HepG2 (cell line): ENCODE measurements around the gene RARG. TPM values are rescaled to one million over a fixed set of nuclear protein-coding genes. Genes with fewer than 3 reads are reported as not detected.

Experiments used
- ATAC-seq: fragments of 200-7000 bp; cut with Tn5 transposase; 3 replicates; pipeline ENCODE4 v1.9.1; 2020; ENCODE audit warnings: mild to moderate bottlenecking, moderate library complexity
- BruUV-seq: library from RNA; stranded (reverse); fragments of 400-500 nt; replicated peaks from 2 replicates; lab custom pipeline; 2021; lab: Mats Ljungman, UMichigan
- CTCF ChIA-PET: fragments of 300-600 bp; formaldehyde crosslinking; extraction: SDS; loops from one replicate; lab custom pipeline; 2021; ENCODE audit warnings: low total read pairs, inconsistent platforms, low intra/inter-chr PET ratio; lab: Yijun Ruan, JAX
- POLR2A ChIA-PET: fragments of 350-600 bp; sonication (Branson Sonifier 250); formaldehyde crosslinking; loops from one replicate; lab custom pipeline; 2020; ENCODE audit warnings: antibody characterized with exemption, inconsistent platforms; lab: Yijun Ruan, JAX
- DNase-seq: peaks from one replicate; pipeline ENCODE4 v3.0.0-alpha.2; 2015; ENCODE audit warnings: low spot score
- FAIRE-seq: peaks from 3 replicates; lab custom pipeline; 2011; peaks lifted over from hg19 to GRCh38; lab: Jason Lieb, UNC
- H2AFZ ChIP-seq: one replicate; pipeline ENCODE4 v1.6.1; 2011; ENCODE audit warnings: low read length, inconsistent platforms
- H3K27ac ChIP-seq: fragments of 300-600 bp; 3 replicates; pipeline ENCODE4 v1.8.0; 2011; ENCODE audit warnings: mixed run types, mild to moderate bottlenecking, mixed read lengths, low read length, inconsistent platforms; ENCODE audit not compliant: insufficient read depth; ENCODE audit errors: extremely low read length
- H3K27me3 ChIP-seq, 2 experiments: fragments of 200-600 bp in 1 of 2; 2 replicates in 1 of 2; 3 replicates in 1 of 2; pipeline versions ENCODE4 v1.6.0 to v1.8.0; 2011; ENCODE audit warnings: low read length in 2 of 2, mild to moderate bottlenecking in 2 of 2, moderate library complexity in 2 of 2, inconsistent platforms in 1 of 2; ENCODE audit not compliant: insufficient read depth in 2 of 2, control insufficient read depth in 1 of 2
- H3K36me3 ChIP-seq, 2 experiments: fragments of 200-600 bp in 1 of 2; replicated peaks in 1 of 2; 2 replicates in 1 of 2; 3 replicates in 1 of 2; pipeline versions ENCODE4 v1.5.1 to v1.8.0; 2011; ENCODE audit warnings: low read length in 2 of 2, inconsistent platforms in 1 of 2; ENCODE audit not compliant: insufficient read depth in 2 of 2, control insufficient read depth in 1 of 2
- H3K4me1 ChIP-seq: 2 replicates; pipeline ENCODE4 v1.5.1; 2012; ENCODE audit warnings: low read length, inconsistent platforms; ENCODE audit not compliant: insufficient read depth
- H3K4me2 ChIP-seq: 2 replicates; pipeline ENCODE4 v1.6.0; 2011; ENCODE audit warnings: low read depth, low read length, inconsistent platforms
- H3K4me3 ChIP-seq, 3 experiments: fragments of 200-600 bp in 1 of 3; sonication (generic), shearing (Covaris generic) in 1 of 3; replicated peaks in 1 of 3; 2 replicates each; pipeline ENCODE4 v1.5.1; 2011 to 2016; ENCODE audit warnings: low read length in 3 of 3, inconsistent platforms in 2 of 3, low read depth in 2 of 3, mild to moderate bottlenecking in 2 of 3, control low read depth in 1 of 3, mixed read lengths in 1 of 3; ENCODE audit not compliant: insufficient read depth in 1 of 3
- H3K79me2 ChIP-seq: one replicate; pipeline ENCODE4 v1.6.1; 2011; ENCODE audit warnings: low read length, inconsistent platforms; ENCODE audit not compliant: insufficient read depth
- H3K9ac ChIP-seq: 2 replicates; pipeline ENCODE4 v1.6.0; 2011; ENCODE audit warnings: mild to moderate bottlenecking, low read depth, low read length, inconsistent platforms; ENCODE audit not compliant: insufficient read depth
- H3K9me3 ChIP-seq: 2 replicates; pipeline ENCODE4 v1.5.1; 2012; ENCODE audit warnings: mild to moderate bottlenecking, low read length
- H4K20me1 ChIP-seq: 2 replicates; pipeline ENCODE4 v1.6.0; 2011; ENCODE audit warnings: inconsistent platforms, mild to moderate bottlenecking, low read length, moderate library complexity; ENCODE audit not compliant: insufficient read depth
- GFI1 ChIP-seq: sonication (generic); formaldehyde crosslinking; IDR thresholded peaks from 2 replicates; pipeline ENCODE4 v1.5.0; 2020; ENCODE audit warnings: missing genetic modification reagents, mild to moderate bottlenecking, borderline replicate concordance
- KLF16 ChIP-seq, 2 experiments: sonication (generic) in 1 of 2; formaldehyde crosslinking in 1 of 2; IDR thresholded peaks; 2 replicates each; pipeline versions ENCODE4 v1.6.1 to v1.8.0; 2016 to 2023; ENCODE audit warnings: missing genetic modification reagents in 2 of 2, missing compliant biosample characterization in 1 of 2
- RCOR2 ChIP-seq: IDR thresholded peaks from 2 replicates; pipeline ENCODE4 v1.6.1; 2016; ENCODE audit warnings: missing biosample characterization, missing genetic modification reagents
- REL ChIP-seq: sonication (generic); formaldehyde crosslinking; conservative IDR thresholded peaks from 2 replicates; pipeline ENCODE4 v1.8.0; 2022; ENCODE audit warnings: mild to moderate bottlenecking, missing genetic modification reagents, moderate library complexity
- ZNF274 ChIP-seq: sonication (generic); formaldehyde crosslinking; IDR thresholded peaks from 2 replicates; pipeline ENCODE4 v1.5.1; 2020; ENCODE audit warnings: mild to moderate bottlenecking, missing genetic modification reagents
- ZNF543 ChIP-seq: sonication (generic); formaldehyde crosslinking; IDR thresholded peaks from 2 replicates; pipeline ENCODE4 v1.4.0; 2020; ENCODE audit warnings: mild to moderate bottlenecking, missing genetic modification reagents
- WGBS: methylation state at CpG from one replicate; pipeline ENCODE4 v1.1.6; 2017; ENCODE audit warnings: low lambda C conversion rate; 5-methylcytosine and 5-hydroxymethylcytosine counted together
- in situ Hi-C: cut with HindIII; loops from 2 replicates; pipeline ENCODE4 v1.10.0; 2017; ENCODE audit warnings: low pct_unique_long_range_greater_than_20kb; ENCODE audit not compliant: extremely low pct_ligation_motif_present
- intact Hi-C: fragments of 100-400 bp; cut with micrococcal nuclease; formaldehyde crosslinking; loops from one replicate; pipeline ENCODE4 v1.10.0; 2022; ENCODE audit not compliant: unreplicated experiment
- polyA plus RNA-seq, 8 experiments: library from polyadenylated mRNA; depleted of rRNA in 3 of 8; stranded (reverse) in 7 of 8; unstranded in 1 of 8; fragments of >200 nt; fragmentation: Illumina TruSeq in 4 of 8; extraction: Trizol in 4 of 8; gene quantifications; 2 replicates each; pipeline versions ENCODE4 v1.2.1 to v1.2.3, GENCODE V29; 2011 to 2016; ENCODE audit warnings: low read depth in 4 of 8, missing spikeins in 1 of 8, mixed read lengths in 1 of 8; ENCODE audit not compliant: insufficient read depth in 1 of 8
- total RNA-seq, 5 experiments: library from RNA; depleted of rRNA; stranded (reverse); fragments of >200 nt; fragmentation: Illumina TruSeq; extraction: Trizol; gene quantifications; 2 replicates each; pipeline ENCODE4 v1.2.3, GENCODE V29; 2016; ENCODE audit warnings: low read depth in 1 of 5
- TF ChIP-seq, protein P1 (sequence below): IDR thresholded peaks from 2 replicates; pipeline ENCODE4 v1.6.1; 2012; ENCODE audit warnings: low read depth, low read length, improper control_type of control experiment

RARG gene
- total and polyA plus RNA-seq, 2 of the 13 experiments (the other 11 are each of a cell fraction or from before 2014, with no cell fraction given): 0.77 to 1.5 TPM

DNA sequence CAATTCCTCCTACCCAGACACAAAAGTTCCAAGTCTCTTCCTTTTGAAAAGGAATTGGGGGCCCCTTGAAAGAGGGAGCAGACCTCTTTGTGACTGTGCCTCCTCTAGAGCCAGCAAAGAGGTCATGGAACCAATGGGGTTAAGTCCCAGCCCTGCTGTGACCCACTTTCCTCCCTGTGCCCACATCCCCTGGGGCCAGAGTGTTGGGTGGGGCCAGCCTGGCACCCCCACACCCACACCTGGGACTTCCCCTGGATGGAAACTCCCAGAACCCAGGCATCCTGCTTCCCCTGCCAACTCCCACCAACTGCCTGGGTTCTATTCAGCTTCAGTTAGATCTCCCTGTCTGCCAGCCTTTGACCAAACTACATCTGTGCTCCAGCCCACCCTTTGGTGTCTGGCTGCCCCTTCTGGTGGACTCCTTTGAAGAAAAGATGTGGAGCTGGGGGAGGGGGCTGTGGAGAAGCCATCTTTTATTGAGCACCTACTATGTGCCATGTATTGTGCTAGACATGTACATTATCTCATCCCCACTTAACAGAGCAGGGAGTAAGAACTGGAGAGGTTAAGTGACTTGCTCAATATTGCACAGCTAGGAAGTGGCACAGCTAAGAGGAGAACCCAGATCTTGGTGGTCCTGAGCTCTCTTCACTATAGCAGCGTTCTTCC lies 4.6 kb upstream of the RARG start:
- Histone ChIP-seq H3K4me1 (peaks cover 31% of the 10 kb centered on the region), H3K36me3 (no peaks in the 10 kb centered on the region), H3K4me3 (no peak overlapping the region), H3K79me2 (no peaks in the 10 kb centered on the region), H2AFZ (no peak overlapping the region), H3K9me3 (no peaks in the 10 kb centered on the region), H3K27ac (no peak overlapping the region), H3K27me3 (peaks cover 11 to 50% of the 10 kb centered on the region in 2 experiments; a peak in 3 of 5 replicates), H3K4me2 (no peak overlapping the region), H3K9ac (no peak overlapping the region), H4K20me1 (no peaks in the 10 kb centered on the region)
- CTCF ChIA-PET: no interaction called here
- intact Hi-C loops: no loop called here
- no TSS peak for BruUV-seq
- TF ChIP-seq RCOR2 (CRISPR knock-in tag): no peak
- no peak for TF ChIP-seq KLF16 (CRISPR knock-in tag; IDR thresholded peaks at IDR 0.05)
- TF ChIP-seq, protein P1, sequence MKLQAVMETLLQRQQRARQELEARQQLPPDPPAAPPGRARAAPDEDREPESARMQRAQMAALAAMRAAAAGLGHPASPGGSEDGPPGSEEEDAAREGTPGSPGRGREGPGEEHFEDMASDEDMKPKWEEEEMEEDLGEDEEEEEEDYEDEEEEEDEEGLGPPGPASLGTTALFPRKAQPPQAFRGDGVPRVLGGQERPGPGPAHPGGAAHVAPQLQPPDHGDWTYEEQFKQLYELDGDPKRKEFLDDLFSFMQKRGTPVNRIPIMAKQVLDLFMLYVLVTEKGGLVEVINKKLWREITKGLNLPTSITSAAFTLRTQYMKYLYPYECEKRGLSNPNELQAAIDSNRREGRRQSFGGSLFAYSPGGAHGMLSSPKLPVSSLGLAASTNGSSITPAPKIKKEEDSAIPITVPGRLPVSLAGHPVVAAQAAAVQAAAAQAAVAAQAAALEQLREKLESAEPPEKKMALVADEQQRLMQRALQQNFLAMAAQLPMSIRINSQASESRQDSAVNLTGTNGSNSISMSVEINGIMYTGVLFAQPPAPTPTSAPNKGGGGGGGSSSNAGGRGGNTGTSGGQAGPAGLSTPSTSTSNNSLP: no peak
- no peak for TF ChIP-seq ZNF543
- 8% methylated on average over 1 of the region's 1 CpG for WGBS
- FAIRE-seq (no peak), ATAC-seq (no peak), DNase-seq (no peak)
- in situ Hi-C loops: no loop called here
- POLR2A ChIA-PET: no interaction called here

DNA sequence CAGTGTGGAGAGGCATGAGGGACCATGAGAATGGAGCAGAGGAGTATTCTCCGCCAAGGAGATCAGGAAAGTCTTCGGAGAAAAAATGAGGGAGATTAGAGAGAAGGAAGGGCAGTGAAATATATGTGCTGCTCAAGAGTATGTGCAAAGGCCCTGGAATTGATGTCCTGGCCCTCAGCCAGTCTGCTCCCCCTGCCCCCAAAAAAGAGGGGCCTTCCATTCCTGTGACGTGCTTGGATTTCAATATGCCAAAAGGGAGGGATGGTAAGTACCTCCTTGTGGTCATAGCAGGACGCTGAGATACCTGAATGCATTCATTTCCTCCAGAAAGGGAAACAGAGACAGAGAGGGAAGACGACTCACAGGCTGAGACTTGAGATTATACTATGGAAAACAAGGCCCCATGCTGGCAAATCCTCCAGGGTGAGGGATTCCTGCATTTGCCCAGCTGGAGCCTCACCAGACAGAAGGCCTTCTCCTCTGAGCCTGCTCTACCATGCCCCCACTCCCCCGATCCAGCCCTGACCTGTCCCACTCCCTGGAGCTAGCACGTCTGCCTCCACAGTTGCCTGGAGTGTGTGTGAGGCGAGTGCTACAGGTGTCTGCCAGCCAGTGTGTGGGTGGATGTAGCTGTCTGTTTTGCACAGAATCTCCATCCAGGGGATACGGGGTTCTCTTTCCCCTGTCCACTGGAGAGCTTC lies 3.9 kb upstream of the RARG start:
- intact Hi-C loops: no loop called here
- no peak overlapping the region for H2AFZ ChIP-seq
- ATAC-seq (no peak), DNase-seq (no peak), FAIRE-seq (no peak)
- H3K4me1 ChIP-seq: peaks cover 26% of the 10 kb centered on the region
- peaks cover 14 to 54% of the 10 kb centered on the region in 2 experiments for H3K27me3 ChIP-seq
- no peaks in the 10 kb centered on the region for H4K20me1 ChIP-seq
- WGBS: 25% methylated on average over 5 of the region's 9 CpGs
- BruUV-seq: no TSS peak
- no peak overlapping the region for H3K9ac ChIP-seq
- no peak overlapping the region for H3K4me2 ChIP-seq
- H3K36me3 ChIP-seq: no peaks in the 10 kb centered on the region
- ChIA-PET CTCF (no interaction called here), POLR2A (no interaction called here)
- no peak overlapping the region for H3K4me3 ChIP-seq
- TF ChIP-seq REL (CRISPR knock-in tag) (no peak), GFI1 (CRISPR knock-in tag) (no peak), ZNF274 (CRISPR knock-in tag) (no peak)
- H3K79me2 ChIP-seq: no peaks in the 10 kb centered on the region
- H3K9me3 ChIP-seq: no peaks in the 10 kb centered on the region
- in situ Hi-C loops: no loop called here
- no peak overlapping the region for H3K27ac ChIP-seq
